GM12878 (cell line): ENCODE data around the gene TRIM9. TPM values are rescaled to one million over a fixed set of nuclear protein-coding genes. Genes with fewer than 3 reads are reported as not detected.
A peak's percentile ranks its signal among the peaks of the same experiment; 100 is the strongest.

ENCODE experiments used
- ATAC-seq: fragments of 200-7000 bp; cut with Tn5 transposase; 3 replicates; pipeline ENCODE4 v1.9.1; 2020; ENCODE audit warnings: mild to moderate bottlenecking, moderate library complexity
- BruUV-seq: library from RNA; stranded (reverse); fragments of 400-500 nt; replicated peaks from 2 replicates; lab custom pipeline; 2021; lab: Mats Ljungman, UMichigan
- CTCF ChIA-PET: fragments of 300-600 bp; sonication (Branson Sonifier 250); formaldehyde crosslinking; extraction: SDS; loops from one replicate; lab custom pipeline; 2021; ENCODE audit warnings: inconsistent platforms; lab: Yijun Ruan, JAX
- POLR2A ChIA-PET: fragments of 350-600 bp; formaldehyde crosslinking; extraction: SDS; loops from one replicate; lab custom pipeline; 2021; ENCODE audit warnings: inconsistent platforms; lab: Charles Lee
- RAD21 ChIA-PET: fragments of 300-600 bp; sonication (Branson Sonifier 250); formaldehyde crosslinking; loops from one replicate; lab custom pipeline; 2023; ENCODE audit warnings: antibody characterized with exemption; ENCODE audit not compliant: unreplicated experiment; lab: Charles Lee
- SMC1A ChIA-PET: fragments of 300-600 bp; sonication (Branson Sonifier 250); formaldehyde crosslinking; loops from one replicate; lab custom pipeline; 2023; ENCODE audit not compliant: unreplicated experiment, uncharacterized antibody; lab: Charles Lee
- DNase-seq: peaks from one replicate; pipeline ENCODE4 v3.0.0-alpha.2; 2011; ENCODE audit warnings: low read depth, low spot score
- FAIRE-seq: peaks from 3 replicates; lab custom pipeline; 2011; peaks lifted over from hg19 to GRCh38; lab: Jason Lieb, UNC
- H2AFZ ChIP-seq: 2 replicates; pipeline ENCODE4 v1.6.0; 2011; ENCODE audit warnings: low read depth, low read length, control low read depth; ENCODE audit not compliant: control insufficient read depth
- H3K27ac ChIP-seq: 2 replicates; pipeline ENCODE4 v1.5.1; 2011; ENCODE audit warnings: control low read depth; ENCODE audit not compliant: control insufficient read depth, insufficient read depth
- H3K27me3 ChIP-seq, 2 experiments: replicated peaks in 1 of 2; 2 replicates each; pipeline versions ENCODE4 v1.6.0 to v1.6.1; 2011; ENCODE audit warnings: low read length in 1 of 2; ENCODE audit not compliant: control insufficient read depth in 2 of 2, insufficient read depth in 2 of 2
- H3K36me3 ChIP-seq, 2 experiments: 2 replicates each; pipeline ENCODE4 v1.5.1; 2011; ENCODE audit warnings: low read length in 1 of 2; ENCODE audit not compliant: control insufficient read depth in 2 of 2, insufficient read depth in 2 of 2
- H3K4me1 ChIP-seq: 2 replicates; pipeline ENCODE4 v1.6.1; 2011; ENCODE audit warnings: mild to moderate bottlenecking, low read length, moderate library complexity, mixed read lengths; ENCODE audit not compliant: control insufficient read depth, insufficient read depth
- H3K4me2 ChIP-seq: 2 replicates; pipeline ENCODE4 v1.6.0; 2011; ENCODE audit warnings: control low read depth; ENCODE audit not compliant: control insufficient read depth, insufficient read depth
- H3K4me3 ChIP-seq: fragments of 200-600 bp; sonication (generic); 2 replicates; pipeline ENCODE4 v1.5.1; 2016
- H3K79me2 ChIP-seq: 2 replicates; pipeline ENCODE4 v1.6.0; 2011; ENCODE audit warnings: low read length; ENCODE audit not compliant: control insufficient read depth, insufficient read depth
- H3K9ac ChIP-seq: 2 replicates; pipeline ENCODE4 v1.8.0; 2011; ENCODE audit warnings: low read length, control low read depth, mixed read lengths; ENCODE audit not compliant: control insufficient read depth, insufficient read depth
- H3K9me3 ChIP-seq: replicated peaks from 3 replicates; pipeline ENCODE4 v1.5.1; 2011; ENCODE audit warnings: mild to moderate bottlenecking, low read length; ENCODE audit not compliant: control insufficient read depth, insufficient read depth
- H4K20me1 ChIP-seq: 2 replicates; pipeline ENCODE4 v1.6.0; 2011; ENCODE audit not compliant: control insufficient read depth, insufficient read depth
- EZH2 ChIP-seq: IDR thresholded peaks from 2 replicates; pipeline ENCODE4 v1.6.1; 2012; ENCODE audit warnings: low read depth, mild to moderate bottlenecking, control low read depth, inconsistent platforms, low read length, borderline replicate concordance; ENCODE audit not compliant: control insufficient read depth
- FOXM1 ChIP-seq: IDR thresholded peaks from 2 replicates; pipeline ENCODE4 v1.6.1; 2012; ENCODE audit warnings: low read depth, mild to moderate bottlenecking, inconsistent platforms, low read length, moderate library complexity
- HDAC2 ChIP-seq: fragments of 200-600 bp; sonication (generic); IDR thresholded peaks from 2 replicates; pipeline ENCODE4 v1.6.1; 2017
- MEF2A ChIP-seq: IDR thresholded peaks from 2 replicates; pipeline ENCODE4 v1.6.1; 2011; ENCODE audit warnings: low read depth, mild to moderate bottlenecking, low read length, moderate library complexity; ENCODE audit not compliant: insufficient read depth
- PAX5 ChIP-seq: IDR thresholded peaks from 2 replicates; pipeline ENCODE4 v1.6.1; 2011; ENCODE audit warnings: low read depth, low read length, borderline replicate concordance
- SMAD1 ChIP-seq: fragments of 450-650 bp; IDR thresholded peaks from 2 replicates; pipeline ENCODE4 v1.6.1; 2018; ENCODE audit warnings: mild to moderate bottlenecking, low read depth; ENCODE audit not compliant: partially characterized antibody
- WGBS: methylation state at CpG from one replicate; pipeline ENCODE4 v1.1.6; 2016; ENCODE audit warnings: low lambda C conversion rate; ENCODE audit not compliant: insufficient replicate concordance, insufficient coverage; ENCODE audit errors: missing lambda C conversion rate; 5-methylcytosine and 5-hydroxymethylcytosine counted together
- in situ Hi-C: fragments of 300-500 bp; cut with MboI; formaldehyde crosslinking; loops from 9 replicates; pipeline ENCODE4 v1.14.3; 2018; ENCODE audit warnings: mixed read lengths
- intact Hi-C: fragments of 100-400 bp; cut with micrococcal nuclease; formaldehyde crosslinking; loops from one replicate; pipeline ENCODE4 v1.14.2; 2022; ENCODE audit not compliant: unreplicated experiment
- polyA plus RNA-seq, 11 experiments: library from polyadenylated mRNA; depleted of rRNA in 4 of 11; unstranded in 6 of 11; stranded (reverse) in 5 of 11; fragments of >200 nt; fragmentation: Nextera tagmentation in 4 of 11; fragmentation: Illumina TruSeq in 1 of 11; extraction: Ambion mirVana in 4 of 11; extraction: Trizol in 1 of 11; gene quantifications; 1 replicate in 1 of 11; 2 replicates in 10 of 11; pipeline versions ENCODE4 v1.2.1 to v1.2.3, GENCODE V29; 2011 to 2016; ENCODE audit warnings: inconsistent platforms in 2 of 11, missing spikeins in 2 of 11, low read depth in 1 of 11
- total RNA-seq, 4 experiments: library from RNA; depleted of rRNA in 3 of 4; stranded (reverse); fragments of >200 nt in 3 of 4; fragmentation: Illumina TruSeq in 1 of 4; extraction: Trizol in 1 of 4; gene quantifications; 2 replicates each; pipeline versions ENCODE4 v1.2.1 to v1.2.3, GENCODE V29; 2013 to 2021
- TF ChIP-seq, protein P1 (sequence below): fragments of 450-650 bp; IDR thresholded peaks from 2 replicates; pipeline ENCODE4 v1.6.1; 2017; ENCODE audit warnings: antibody characterized with exemption, mild to moderate bottlenecking, moderate library complexity
- TF ChIP-seq, protein P2 (sequence below): IDR thresholded peaks from 2 replicates; pipeline ENCODE4 v1.6.1; 2012; ENCODE audit warnings: low read length, inconsistent platforms

Gene TRIM9
- total and polyA plus RNA-seq, 10 of the 15 experiments (the other 5 are each of a cell fraction or from before 2014, with no cell fraction given), result 0.04 to 0.18 (median 0.11) TPM; not detected in 2

DNA sequence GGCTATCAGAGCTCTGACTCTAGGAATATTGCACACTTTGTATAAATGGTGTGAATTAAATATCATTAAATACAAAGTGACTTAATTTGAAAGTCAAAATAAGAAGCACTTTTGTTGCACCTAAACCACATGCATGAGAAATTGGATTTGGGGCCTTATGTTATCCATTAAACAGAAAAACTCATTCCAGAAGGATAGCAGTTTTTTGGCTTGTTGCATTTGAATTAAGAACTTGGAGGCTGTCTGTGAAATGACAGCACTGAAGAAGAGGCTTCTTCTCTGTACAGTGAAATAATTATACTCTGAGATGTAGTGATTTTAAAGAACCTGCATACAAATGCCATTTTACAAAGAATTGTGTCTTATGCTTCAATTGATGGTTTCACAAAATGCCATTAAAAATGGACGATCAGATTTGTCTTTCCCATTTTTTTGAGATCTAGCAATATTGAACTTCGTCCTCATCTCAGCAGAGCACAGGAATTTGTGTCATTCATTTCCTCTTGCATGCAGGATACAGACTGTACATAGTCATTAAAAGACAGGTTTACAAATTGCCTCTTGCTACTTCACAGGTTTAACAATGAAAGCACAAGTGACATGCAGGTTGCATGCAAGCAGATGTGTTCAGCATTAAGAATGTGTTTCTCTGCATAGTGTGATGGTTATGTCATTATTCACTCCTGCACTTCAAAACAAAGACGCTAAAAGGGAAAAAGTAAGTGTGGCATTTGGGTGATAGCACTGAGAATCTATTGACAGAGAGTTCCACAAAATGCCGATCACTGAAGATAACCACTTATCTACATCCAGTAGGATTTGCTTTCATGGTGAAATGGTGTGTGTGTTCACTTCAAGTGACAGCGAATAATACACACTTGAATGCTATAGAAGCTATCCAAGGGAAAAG, 114.7 kb downstream of the TRIM9 start (continued):
- TF ChIP-seq, protein P1, sequence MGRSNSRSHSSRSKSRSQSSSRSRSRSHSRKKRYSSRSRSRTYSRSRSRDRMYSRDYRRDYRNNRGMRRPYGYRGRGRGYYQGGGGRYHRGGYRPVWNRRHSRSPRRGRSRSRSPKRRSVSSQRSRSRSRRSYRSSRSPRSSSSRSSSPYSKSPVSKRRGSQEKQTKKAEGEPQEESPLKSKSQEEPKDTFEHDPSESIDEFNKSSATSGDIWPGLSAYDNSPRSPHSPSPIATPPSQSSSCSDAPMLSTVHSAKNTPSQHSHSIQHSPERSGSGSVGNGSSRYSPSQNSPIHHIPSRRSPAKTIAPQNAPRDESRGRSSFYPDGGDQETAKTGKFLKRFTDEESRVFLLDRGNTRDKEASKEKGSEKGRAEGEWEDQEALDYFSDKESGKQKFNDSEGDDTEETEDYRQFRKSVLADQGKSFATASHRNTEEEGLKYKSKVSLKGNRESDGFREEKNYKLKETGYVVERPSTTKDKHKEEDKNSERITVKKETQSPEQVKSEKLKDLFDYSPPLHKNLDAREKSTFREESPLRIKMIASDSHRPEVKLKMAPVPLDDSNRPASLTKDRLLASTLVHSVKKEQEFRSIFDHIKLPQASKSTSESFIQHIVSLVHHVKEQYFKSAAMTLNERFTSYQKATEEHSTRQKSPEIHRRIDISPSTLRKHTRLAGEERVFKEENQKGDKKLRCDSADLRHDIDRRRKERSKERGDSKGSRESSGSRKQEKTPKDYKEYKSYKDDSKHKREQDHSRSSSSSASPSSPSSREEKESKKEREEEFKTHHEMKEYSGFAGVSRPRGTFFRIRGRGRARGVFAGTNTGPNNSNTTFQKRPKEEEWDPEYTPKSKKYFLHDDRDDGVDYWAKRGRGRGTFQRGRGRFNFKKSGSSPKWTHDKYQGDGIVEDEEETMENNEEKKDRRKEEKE, result no peak
- TF ChIP-seq FOXM1, result no peak
- no peak for TF ChIP-seq EZH2
- no peak for TF ChIP-seq HDAC2
- no peak for TF ChIP-seq SMAD1
- no peak for TF ChIP-seq MEF2A

DNA sequence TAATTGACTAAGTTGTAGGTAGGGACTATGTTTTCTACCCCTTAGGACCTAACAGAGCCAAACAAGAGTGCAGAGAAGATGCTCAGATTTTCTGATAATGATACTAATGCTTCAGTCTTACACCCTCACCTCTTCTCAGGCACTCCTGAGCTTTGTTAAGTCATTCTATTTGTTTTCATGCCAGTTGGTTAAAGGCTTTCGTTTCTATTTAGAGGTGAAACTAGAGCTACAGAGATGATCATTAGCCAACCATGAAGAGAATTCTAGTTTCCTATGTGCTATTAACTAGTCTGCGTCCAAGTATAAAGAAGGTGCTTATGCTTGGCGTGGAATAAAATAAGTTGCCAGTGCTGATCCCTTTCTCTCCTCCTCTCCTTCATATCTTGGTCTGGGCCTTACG, 116.0 kb downstream of the TRIM9 start:
- H2AFZ ChIP-seq, result no peak overlapping the region
- TF ChIP-seq, protein P2, sequence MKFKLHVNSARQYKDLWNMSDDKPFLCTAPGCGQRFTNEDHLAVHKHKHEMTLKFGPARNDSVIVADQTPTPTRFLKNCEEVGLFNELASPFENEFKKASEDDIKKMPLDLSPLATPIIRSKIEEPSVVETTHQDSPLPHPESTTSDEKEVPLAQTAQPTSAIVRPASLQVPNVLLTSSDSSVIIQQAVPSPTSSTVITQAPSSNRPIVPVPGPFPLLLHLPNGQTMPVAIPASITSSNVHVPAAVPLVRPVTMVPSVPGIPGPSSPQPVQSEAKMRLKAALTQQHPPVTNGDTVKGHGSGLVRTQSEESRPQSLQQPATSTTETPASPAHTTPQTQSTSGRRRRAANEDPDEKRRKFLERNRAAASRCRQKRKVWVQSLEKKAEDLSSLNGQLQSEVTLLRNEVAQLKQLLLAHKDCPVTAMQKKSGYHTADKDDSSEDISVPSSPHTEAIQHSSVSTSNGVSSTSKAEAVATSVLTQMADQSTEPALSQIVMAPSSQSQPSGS, result no peak
- TF ChIP-seq PAX5, result 0 out of 2 replicates have a peak, but pooled peaks have one; percentile 38
- TF ChIP-seq, all 136 proteins: peak for 1
- ChIA-PET SMC1A (interaction anchor here (1.6 kb wide), 1 partner anchor 119 kb away, joined by 4 read pairs; no protein-coding TSS in a partner anchor), RAD21 (no interaction called here), CTCF (interaction anchor here (1.1 kb wide), 1 partner anchor 9 kb away, joined by 3 read pairs; no protein-coding TSS in a partner anchor), POLR2A (no interaction called here)
- no peak overlapping the region for H3K27ac ChIP-seq
- H3K4me3 ChIP-seq, result no peak overlapping the region
- DNase-seq (peak; percentile 38), FAIRE-seq (no peak), ATAC-seq (peak; percentile 93)
- no peaks in the 10 kb centered on the region for H3K27me3 ChIP-seq
- H3K9ac ChIP-seq, result no peak overlapping the region
- peaks cover 23% of the 10 kb centered on the region for H3K4me1 ChIP-seq
- 20% methylated on average over 4 of the region's 4 CpGs for WGBS
- in situ Hi-C loops (no loop called here), intact Hi-C loops (no loop called here)
- no peaks in the 10 kb centered on the region for H3K9me3 ChIP-seq
- peak overlapping the region; percentile 28; the same call in 1 of the 2 replicates for H3K4me2 ChIP-seq
- no peaks in the 10 kb centered on the region for H3K79me2 ChIP-seq
- H4K20me1 ChIP-seq, result no peaks in the 10 kb centered on the region
- no peaks in the 10 kb centered on the region for H3K36me3 ChIP-seq
- BruUV-seq, result no TSS peak
